Measurements from ENCODE around the gene ATP5F1D. TPM values are rescaled to one million over a fixed set of nuclear protein-coding genes. Genes with fewer than 3 reads are reported as not detected.
A peak's percentile ranks its signal among the peaks of the same experiment; 100 is the strongest.
"Not testable (repeated sequence)": the region's sequence is repeated elsewhere in the genome, so short reads cannot be mapped to it uniquely, and the experiment has no call there.

The ATP5F1D gene
- 100 to 1,000 TPM in 3 of 4 donors, 10 to 100 TPM in 1; 88.3 to 299 (median 206) TPM for total RNA-seq

GRCh38 chr19:1241417-1242095, at the start of gene ATP5F1D:
Gene ATP5F1D (plus strand): TSS chr19:1241751. CDS start chr19:1241851, 100 bp downstream.
- H3K4me1 ChIP-seq = peaks cover 7 to 79% (median 58%) of the 10 kb centered on the region in 4 donors
- DNase-seq = peak; percentile 91 to 97 (median 96)
- H3K27ac ChIP-seq = peak within 1 kb of the TSS; percentile 92 to 100 (median 96)
- H3K4me3 ChIP-seq = peak within 1 kb of the TSS; percentile 88 to 97 (median 95)
- no peaks in the 10 kb centered on the region for H3K9me3 ChIP-seq
- H3K36me3 ChIP-seq = peaks cover 0 to 9% (median 0%) of the 10 kb centered on the region in 3 donors
- TF ChIP-seq POLR2A (IDR thresholded peaks at IDR 0.05) (peak; percentile 75 to 76), CTCF (IDR thresholded peaks at IDR 0.05) (peak in 1 of 6 experiments; percentile 6)
- H3K27me3 ChIP-seq = peaks cover 0 to 7% of the 10 kb centered on the region in 2 donors

- Histone ChIP-seq H3K9me3 (no peaks in the 10 kb centered on the region), H3K27me3 (no peaks in the 10 kb centered on the region), H3K36me3 (no peaks in the 10 kb centered on the region), H3K4me1 (peaks cover 0 to 13% (median 5%) of the 10 kb centered on the region in 4 donors), H3K4me3 (no peak overlapping the region), H3K27ac (no peak overlapping the region)
- DNase-seq = no peak
- no peak for TF ChIP-seq POLR2A (IDR thresholded peaks at IDR 0.05)
- TF ChIP-seq CTCF (IDR thresholded peaks at IDR 0.05) = no peak
Observed at GRCh38 chr19:1199531-1199930, 42.0 kb upstream of the ATP5F1D start.

- H3K4me1 ChIP-seq = peaks cover 0 to 20% (median 10%) of the 10 kb centered on the region in 4 donors
- not testable (repeated sequence) for H3K4me3 ChIP-seq, H3K9me3 ChIP-seq, H3K27ac ChIP-seq, DNase-seq, H3K27me3 ChIP-seq, H3K36me3 ChIP-seq
Observed at GRCh38 chr19:1200614-1201013, 40.9 kb upstream of the ATP5F1D start.

GRCh38 chr19:1205114-1206099, 36.1 kb upstream of the ATP5F1D start, which contains the start of gene STK11:
Gene STK11 (plus strand): TSS chr19:1205778. CDS start chr19:1206914, 1,136 bp downstream.
- TF ChIP-seq CTCF (IDR thresholded peaks at IDR 0.05) (no peak), POLR2A (IDR thresholded peaks at IDR 0.05) (peak; percentile 67 to 82)
- no peaks in the 10 kb centered on the region for H3K27me3 ChIP-seq
- H3K4me1 ChIP-seq = peaks cover 0 to 56% (median 31%) of the 10 kb centered on the region in 4 donors
- H3K4me3 ChIP-seq = peak within 1 kb of the TSS; percentile 54 to 88 (median 74)
- H3K36me3 ChIP-seq = peaks cover 0 to 3% (median 0%) of the 10 kb centered on the region in 3 donors
- no peaks in the 10 kb centered on the region for H3K9me3 ChIP-seq
- DNase-seq = peak; percentile 97 to 100 (median 99)
- peak within 1 kb of the TSS; percentile 84 to 90 (median 85) for H3K27ac ChIP-seq

GRCh38 chr19:1206150-1206863, 35.2 kb upstream of the ATP5F1D start:
- H3K4me1 ChIP-seq = peaks cover 0 to 65% (median 31%) of the 10 kb centered on the region in 4 donors

More at GRCh38 chr19:1206150-1206863, 35.2 kb upstream of the ATP5F1D start:
- DNase-seq = peak in 1 of 3 donors; percentile 60
- Histone ChIP-seq H3K27me3 (no peaks in the 10 kb centered on the region), H3K36me3 (peaks cover 0 to 4% (median 0%) of the 10 kb centered on the region in 3 donors), H3K9me3 (no peaks in the 10 kb centered on the region), H3K27ac (peak overlapping the region; percentile 84 to 90 (median 85)), H3K4me3 (peak overlapping the region; percentile 54 to 88 (median 74))
- TF ChIP-seq POLR2A (IDR thresholded peaks at IDR 0.05) (no peak), CTCF (IDR thresholded peaks at IDR 0.05) (no peak)
